ENCODE results near the gene P4HA1.

P4HA1 gene

DNA sequence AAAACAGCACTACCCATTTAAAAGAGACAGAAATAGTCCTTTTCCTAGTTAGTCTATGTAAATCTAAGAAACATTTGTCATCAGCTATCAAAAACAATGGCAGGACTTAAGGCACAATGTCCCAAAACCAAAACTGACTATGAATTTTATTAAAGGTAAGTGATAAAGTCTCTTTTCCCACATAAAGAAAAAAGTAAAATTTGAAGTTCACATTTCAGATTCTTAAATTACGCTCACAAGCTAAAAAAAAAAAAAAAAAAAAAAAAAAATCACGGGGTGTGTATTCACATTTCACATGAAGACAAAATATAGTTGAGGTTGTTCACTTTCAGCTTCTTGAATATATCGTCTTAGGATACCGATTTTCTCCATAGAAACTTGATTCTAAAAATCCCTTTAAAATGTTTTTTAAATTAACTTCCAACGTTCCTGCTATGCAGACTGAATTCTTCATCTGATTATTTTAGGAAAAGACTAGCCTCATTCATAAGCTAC lies 1.6 kb downstream of the P4HA1 start:
- DNase-seq (ENCODE audit: low read depth, low spot score), result no peak

DNA sequence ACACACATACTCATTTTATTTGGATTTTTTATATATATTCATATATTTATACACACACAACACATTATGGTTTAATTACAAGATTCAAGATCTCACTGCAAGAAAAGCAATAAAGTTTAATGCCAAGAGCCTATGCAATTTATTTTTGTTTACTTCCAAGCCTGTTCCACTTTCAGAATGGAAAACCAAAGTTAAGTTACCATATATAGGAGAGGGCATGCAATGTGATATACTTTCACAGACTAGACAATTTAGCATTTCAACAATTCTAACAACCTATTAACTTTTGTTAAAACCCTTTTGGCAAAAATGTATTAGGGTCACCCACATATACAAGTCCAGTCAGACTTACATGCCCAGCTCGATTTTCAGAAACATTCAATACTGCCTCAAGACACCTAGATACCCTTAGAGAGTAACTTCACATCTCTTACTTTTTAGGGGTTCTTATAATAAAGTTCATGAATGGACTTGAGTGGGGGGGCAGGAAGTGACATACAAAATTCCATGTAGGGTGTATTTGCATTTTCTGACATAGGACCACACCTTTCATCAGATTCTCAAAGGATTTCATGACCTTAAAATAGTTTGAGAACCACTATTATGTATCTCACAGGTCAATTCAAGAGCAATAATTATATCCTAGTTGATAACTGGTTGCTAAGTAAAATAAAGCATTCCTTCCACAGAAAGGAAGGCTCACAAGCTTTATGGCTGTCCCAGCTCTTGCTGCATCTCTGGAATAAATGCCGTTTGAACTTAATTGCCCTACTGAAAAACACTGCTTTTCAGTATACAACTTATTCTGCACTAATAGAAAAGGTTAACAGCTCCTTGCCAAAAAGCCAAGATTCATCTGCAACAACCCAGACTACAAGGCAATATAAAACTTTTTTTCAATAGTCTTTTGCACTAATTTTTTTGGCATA lies 2.5 kb downstream of the P4HA1 start:
- no peak for DNase-seq (ENCODE audit: low read depth, low spot score)

DNA sequence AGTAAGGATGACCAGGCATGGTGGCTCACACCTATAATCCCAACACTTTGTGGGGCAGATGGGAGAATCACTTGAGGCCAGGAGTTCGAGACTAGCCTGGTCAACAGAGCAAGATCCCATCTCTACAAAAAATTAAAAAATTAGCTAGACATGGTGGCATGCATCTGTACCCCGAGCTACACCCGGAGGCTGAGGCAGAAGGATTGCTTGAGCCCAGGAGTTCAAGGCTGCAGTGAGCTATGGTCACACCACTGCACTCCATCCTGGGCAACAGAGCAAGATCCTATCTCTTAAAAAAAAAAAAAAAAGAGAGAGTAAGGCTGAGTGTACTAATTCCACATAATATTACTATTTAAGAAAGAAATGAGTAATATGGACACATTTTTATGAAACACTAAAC lies 3.8 kb downstream of the P4HA1 start:
- DNase-seq (ENCODE audit: low read depth, low spot score), result no peak

DNA sequence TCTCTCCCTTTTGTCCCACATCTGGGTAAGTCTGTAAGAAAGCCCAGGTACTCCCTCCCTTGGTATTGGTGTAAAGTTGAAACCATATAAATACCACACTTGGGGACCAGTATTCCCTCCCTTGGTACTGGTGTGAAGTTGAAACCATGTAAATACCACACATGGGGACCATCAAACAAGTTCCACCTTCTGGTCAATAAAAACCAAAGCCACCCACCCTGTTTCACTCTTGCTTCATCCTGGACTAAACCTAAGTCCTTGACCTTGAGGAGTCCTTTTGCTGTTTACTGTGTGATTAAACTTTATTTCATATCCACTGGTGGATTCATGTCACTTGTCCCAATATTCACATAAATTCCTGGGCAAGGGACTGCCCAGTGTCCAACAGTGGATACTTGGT lies 8.4 kb downstream of the P4HA1 start:
- DNase-seq (ENCODE audit: low read depth, low spot score), result no peak

DNA sequence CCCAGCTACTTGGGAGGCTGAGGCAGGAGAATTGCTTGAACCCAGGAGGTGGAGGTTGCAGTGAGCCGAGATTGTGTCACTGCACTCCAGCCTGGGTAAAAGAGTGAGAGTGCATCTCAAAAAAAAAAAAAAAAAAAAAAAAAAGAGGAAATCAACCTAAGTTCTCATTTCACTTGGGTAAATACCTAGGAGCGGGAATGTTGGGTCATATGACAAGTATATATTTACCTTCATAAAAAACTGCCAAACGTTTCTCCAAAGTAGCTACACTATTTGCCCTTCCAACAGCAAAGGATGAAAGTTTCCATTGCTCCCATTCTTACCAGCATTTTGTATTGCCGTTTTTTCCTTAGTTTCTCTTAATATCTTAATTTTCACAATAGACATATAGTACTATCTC lies 9.8 kb downstream of the P4HA1 start:
- no peak for DNase-seq (ENCODE audit: low read depth, low spot score)

DNA sequence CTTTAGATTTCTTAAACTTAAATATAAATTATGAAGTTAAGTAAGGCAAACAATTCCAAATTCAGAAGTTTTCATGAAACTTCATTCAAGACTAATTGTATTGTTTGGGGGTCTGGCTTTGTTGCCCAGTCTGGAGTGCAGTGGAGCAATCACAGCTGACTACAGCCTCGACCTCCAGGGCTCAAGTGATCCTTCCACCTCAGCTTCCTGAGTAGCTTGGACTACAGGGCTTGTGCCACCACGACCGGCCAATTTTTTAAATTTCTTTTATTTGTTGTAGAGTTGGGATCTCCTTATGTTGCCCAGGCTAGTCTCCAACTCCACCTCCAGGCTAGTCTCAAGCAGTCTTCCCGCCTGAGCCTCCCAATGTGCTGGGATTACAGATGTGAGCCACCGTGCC lies 12.5 kb downstream of the P4HA1 start:
- DNase-seq (ENCODE audit: low read depth, low spot score), result no peak

DNA sequence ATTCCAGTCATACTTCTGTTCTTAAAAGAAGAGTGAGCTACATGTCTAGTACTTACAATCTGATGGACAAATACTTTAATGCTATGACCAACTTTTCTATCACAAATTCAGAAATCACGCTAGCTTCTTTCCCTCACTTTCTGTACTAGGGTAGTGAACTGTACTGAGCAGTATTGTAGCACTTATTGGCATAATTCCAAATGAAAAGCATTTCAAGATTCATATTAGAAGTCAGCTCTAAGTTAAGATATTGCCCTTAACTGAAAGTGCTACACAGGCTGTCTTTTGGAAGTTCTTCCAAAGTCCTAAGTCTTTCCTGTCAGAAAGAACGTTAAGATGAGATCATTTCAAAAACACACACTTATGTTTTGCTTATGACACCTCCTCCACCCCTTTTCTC lies 13.4 kb downstream of the P4HA1 start:
- no peak for DNase-seq (ENCODE audit: low read depth, low spot score)

DNA sequence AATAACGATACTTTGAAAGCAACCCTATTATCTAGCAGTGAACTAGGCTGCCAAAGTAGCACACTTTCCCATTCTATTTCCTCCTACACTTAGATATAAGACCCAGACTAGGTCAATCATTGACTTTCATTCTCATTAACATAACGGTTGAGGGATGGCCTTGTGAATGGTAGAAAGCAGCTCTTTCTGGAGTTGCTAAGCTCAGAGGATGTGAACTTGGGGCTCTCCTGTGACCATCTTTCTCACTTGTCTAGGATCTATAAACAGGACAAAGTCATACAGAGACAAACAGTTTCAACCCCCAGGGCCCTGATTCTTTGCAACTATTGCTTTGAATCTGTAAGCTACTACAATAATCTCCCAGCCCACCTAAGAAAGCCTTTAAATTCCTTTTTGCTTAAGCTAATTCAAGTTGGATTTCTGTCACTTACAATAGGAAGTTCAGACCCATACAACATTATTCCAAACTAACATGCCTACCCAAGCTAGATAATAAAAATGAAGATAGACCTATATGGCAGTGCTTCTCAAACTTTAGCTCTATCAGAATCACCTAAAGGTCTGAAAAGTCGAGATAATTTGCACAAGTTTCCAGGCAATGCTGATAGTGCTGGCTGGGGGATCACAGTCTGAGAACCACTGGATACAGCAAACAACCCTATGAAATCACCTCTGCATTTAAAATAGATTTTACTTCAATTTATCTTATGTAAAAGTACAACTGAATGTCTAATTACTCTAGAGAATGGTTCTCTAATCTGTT lies 16.7 kb downstream of the P4HA1 start:
- DNase-seq (ENCODE audit: low read depth, low spot score), result no peak

DNA sequence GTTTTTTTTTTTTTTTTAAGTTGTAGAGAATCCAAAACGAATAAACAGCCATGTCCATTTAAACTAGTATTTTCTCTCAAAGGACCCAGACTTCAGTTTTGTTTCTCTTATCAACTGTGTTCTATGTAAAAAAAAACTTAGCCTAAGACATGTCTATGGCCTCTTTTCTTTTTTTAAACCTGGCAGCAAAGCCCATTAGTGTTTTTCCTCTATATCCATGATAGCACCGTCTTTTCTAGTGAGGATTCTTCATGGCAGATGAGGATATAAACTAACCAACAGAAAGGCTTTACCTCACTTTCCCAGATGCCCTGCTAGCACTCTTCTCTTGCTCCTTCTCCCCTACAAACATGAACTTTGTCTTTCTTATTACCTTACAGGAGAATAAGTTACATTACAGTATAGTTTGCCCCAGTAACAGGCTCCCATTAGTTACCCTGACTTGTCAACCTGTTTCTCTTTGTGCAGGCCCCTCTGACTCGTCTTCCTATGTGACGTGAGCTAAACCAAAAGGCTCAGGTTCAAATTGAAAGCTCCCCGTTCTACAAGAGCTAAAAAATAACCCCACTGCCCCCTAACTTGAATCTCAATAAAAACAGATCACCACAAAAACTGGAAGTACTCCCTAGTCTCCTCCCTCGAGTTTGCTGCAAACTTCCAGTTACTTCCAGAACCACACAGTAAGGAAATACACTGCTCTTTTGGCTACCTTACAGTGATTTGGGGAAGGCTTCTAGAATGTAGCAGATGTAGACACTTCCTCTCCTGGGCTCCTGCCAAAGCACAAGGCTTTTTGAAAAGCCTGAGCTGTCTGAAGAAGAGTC lies 20.1 kb downstream of the P4HA1 start:
- no peak for DNase-seq (ENCODE audit: low read depth, low spot score)

DNA sequence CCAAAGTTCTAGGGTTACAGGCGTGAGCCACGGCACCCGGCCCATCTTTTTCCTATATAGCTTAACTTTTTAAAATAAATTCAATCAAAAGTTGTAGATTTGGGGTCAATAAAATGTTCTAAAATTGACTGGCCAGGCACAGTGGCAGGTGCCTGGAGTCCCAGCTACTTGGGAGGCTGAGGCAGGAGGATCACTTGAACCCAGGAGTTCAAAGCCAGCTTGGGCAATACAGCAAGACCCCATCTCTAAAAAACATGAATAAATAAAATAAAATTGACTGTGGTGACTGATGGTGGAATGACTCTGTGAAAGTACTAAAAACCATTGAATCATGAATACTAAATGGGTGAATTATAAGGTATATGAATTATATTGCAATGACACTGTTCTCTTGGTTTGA lies 20.8 kb downstream of the P4HA1 start:
- no peak for DNase-seq (ENCODE audit: low read depth, low spot score)

DNA sequence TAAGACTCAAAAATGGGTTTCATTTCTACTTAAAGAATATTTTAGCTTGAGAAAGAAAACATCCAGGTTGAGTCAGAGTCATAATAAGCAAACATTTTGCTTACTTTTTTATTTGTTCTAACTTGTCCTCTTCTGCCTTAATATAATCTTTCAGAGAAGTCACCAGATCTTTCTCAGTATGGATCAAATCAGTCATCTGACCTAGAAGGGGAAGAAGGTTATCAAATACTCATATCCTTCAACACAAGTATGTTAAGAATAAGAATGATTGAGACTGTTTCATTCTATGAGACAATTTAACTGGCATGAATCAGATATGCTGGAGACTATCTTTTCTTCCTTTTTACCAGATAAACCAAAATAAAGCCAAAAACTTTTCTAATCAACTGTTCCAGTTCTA lies 23.0 kb downstream of the P4HA1 start:
- DNase-seq (ENCODE audit: low read depth, low spot score), result no peak

DNA sequence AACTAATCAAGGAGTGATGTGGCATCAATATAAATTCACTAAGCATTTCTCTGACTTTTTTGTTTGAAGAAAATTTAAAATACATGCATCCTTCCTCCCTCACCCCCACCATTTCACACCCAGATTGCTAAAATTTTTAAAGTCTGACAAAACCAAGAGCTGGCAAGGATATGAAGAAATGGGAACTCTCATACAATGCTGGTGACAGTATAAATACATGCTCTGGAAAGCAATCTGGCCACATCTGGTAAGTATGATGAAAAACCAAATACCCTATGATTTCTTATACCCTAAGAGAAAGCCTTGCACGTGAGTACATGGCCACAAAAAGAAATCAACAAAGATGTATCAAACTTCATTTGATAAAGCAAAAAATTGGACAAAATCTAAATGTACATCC lies 31.2 kb downstream of the P4HA1 start:
- DNase-seq (ENCODE audit: low read depth, low spot score), result no peak

DNA sequence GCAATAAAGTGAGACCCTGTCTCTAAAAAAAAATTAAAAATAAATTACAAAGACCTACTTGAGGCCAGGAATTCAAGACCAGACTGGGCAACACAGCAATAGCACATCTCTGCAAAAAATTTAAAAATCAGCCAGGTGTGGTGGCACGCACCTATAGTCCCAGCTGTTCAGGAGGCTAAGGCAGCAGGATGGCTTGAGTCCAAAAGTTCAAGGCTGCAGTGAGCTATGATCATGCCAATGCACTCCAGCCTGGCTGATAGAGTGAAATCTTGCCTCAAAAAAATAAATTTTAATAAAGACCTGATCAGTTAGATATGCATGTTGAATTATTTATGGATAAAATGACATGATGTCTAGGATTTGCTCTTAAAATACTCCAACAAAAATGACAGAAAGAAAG lies 34.9 kb downstream of the P4HA1 start:
- no peak for DNase-seq (ENCODE audit: low read depth, low spot score)

DNA sequence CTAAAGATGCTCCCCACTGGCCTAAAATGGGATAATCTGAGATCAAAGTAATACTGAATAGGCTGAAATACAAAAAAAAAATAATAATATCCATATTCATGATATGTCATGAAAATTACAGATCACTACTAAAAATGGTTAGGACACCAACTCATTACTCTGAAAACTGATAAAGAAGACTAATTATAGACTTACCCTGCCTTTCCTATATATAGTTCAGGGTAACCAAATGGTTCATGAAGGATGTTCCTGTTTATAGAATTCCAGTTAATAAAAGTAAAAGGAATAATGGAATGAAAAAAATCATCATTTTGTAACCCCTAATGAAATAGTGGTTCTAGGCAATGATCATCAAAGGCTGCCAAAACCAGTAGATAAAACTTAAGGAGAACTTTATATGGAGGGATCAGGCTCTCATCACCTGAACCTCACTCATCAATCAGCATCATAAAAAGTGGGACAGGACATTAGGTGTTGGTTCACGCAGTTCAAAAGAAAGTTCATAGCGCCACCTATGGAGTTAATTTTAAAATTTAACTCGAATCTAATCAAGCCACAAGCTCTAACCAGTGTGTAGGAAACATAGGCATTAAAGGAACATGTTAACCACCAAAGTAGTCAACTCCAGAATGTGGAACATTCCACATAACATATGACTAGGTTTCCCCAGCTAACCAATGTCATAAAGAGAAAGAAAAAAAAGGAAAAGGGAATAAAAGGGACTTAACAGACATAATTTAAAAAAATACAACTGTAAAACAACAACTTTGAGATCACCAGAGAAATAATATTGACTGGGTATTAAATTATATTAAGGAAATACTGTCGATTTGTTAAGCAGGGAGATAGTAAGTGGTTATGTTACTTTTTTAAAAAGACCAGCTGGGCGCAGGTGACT lies 35.7 kb downstream of the P4HA1 start:
- peak; percentile 15 for DNase-seq (ENCODE audit: low read depth, low spot score)

DNA sequence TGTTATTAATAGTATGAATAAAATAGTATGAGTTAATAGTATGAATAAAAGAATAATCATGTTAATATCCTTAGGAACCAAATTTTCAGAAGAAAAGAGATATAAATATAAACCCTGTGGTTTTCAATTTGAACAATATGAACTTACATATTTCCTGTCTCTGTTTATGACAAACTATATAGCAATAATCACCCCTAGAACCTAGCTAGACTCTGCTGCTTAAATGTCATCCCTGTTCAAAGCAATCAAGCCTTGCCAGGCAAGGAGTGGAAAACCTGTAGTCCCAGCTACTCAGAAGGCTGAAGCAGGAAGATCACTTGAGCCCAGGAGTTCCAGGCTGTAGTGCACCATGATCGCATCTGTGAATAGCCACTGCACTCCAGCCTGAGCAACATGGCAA lies 36.5 kb downstream of the P4HA1 start:
- no peak for DNase-seq (ENCODE audit: low read depth, low spot score)

DNA sequence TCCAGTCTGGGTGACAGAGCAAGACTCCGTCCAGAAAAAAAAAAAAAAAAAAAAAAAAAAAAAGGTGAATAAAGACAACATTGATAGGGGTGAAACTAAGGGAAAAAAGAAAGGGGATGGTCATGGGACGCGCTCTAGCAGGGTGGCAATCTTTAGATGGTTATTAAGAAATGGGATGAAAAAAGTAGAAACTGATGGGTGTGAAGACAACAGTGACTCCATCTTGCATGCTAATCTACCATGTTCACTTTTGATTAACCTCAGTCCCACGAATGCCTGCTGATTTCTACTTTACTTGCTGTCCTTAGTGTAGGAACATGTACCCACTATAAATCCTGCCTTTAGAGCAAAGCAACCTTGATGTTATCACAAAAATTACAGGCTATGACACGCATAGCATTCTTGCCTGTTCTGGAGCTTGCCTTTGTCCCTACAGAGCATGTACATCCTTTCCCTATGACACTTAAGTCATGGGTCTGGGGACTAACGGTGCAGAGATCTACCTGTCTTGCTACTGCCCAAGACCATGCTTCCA lies 38.5 kb downstream of the P4HA1 start:
- no peak for DNase-seq (ENCODE audit: low read depth, low spot score)

DNA sequence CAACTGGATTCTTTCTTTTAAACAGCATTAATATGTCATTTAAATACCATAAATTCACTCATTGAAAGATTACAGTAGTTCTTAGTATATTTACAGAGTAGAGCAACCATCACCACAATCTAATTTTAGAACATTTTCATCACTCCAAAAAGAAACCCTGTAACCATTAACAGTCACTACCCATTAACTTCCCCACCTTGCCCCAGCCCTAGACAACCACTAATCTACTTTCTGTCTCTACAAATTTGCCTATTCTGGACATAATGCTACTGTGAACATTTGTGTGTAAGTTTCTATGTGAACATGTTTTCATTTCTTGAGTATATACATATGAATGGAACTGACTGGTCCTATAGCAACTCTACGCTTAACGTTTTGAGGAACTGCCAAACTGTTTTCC lies 42.4 kb downstream of the P4HA1 start:
- DNase-seq (ENCODE audit: low read depth, low spot score), result no peak

DNA sequence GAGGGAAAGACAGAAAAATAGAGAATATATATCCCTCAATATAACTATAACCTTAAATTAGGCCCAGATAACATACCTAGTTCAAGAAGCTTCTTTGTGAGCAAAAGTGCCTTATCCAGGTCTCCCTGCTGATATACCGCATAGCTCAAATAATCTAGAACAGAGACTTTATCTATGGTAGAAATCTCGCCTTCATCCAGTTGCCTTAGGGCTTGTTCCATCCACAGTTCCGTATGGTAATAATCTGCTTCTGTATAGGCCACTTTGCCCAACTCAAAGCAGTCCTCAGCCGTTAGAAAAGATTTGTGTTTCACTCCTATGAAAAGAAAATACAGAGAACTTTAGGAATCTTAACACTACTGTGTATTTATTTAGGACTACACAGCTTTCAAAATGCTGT lies 43.4 kb downstream of the P4HA1 start:
- DNase-seq (ENCODE audit: low read depth, low spot score), result no peak

DNA sequence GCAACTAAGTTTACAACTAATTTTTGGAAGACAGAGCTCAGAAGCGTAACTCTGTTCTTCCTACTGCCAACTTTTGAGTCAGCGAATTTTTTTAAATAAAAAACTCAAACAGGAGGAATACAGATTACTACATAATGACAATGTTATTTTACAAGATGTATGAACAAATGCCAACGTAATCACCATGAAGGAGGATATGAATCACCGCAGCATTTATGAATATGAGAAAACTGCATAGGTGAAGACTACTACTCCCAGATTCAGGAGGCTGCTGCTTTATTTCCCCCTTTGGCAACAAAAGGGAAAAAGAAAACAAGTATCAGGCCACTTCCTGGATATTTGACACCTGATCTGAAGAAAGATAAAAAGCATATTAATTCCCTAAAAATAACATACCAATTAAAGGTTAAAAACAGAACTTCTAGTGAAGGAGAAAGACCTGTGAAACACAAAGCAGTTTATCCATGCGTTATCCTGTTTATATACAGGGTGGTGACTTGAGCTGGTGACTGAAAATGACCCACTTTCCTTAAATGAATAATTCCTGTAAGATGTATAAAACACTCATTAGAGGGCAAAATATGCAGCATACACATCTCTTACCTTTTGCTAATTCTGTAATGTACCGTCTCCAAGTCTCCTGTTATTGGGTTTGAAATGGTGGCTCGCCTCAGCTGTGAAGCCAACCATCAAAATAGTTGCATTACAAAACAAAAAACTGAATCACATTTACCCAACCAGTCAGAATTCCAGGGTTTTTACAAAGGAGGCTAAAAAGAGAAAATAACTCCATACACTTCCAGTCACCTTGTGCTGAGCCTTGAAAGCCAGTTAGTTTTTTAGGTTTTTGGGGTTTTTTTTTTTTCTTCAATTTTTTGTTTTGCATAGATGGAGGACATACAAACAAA lies 52.0 kb downstream of the P4HA1 start:
- DNase-seq (ENCODE audit: low read depth, low spot score), result no peak

All from ELF-1 (cell line).